HepG2 (cell line): ENCODE data around the gene ST8SIA6. TPM values are rescaled to one million over a fixed set of nuclear protein-coding genes. Genes with fewer than 3 reads are reported as not detected.

ENCODE experiments used
- ATAC-seq: fragments of 200-7000 bp; cut with Tn5 transposase; 3 replicates; pipeline ENCODE4 v1.9.1; 2020; ENCODE audit warnings: mild to moderate bottlenecking, moderate library complexity
- BruUV-seq: library from RNA; stranded (reverse); fragments of 400-500 nt; replicated peaks from 2 replicates; lab custom pipeline; 2021; lab: Mats Ljungman, UMichigan
- CTCF ChIA-PET: fragments of 300-600 bp; formaldehyde crosslinking; extraction: SDS; loops from one replicate; lab custom pipeline; 2021; ENCODE audit warnings: low total read pairs, inconsistent platforms, low intra/inter-chr PET ratio; lab: Yijun Ruan, JAX
- POLR2A ChIA-PET: fragments of 350-600 bp; sonication (Branson Sonifier 250); formaldehyde crosslinking; loops from one replicate; lab custom pipeline; 2020; ENCODE audit warnings: antibody characterized with exemption, inconsistent platforms; lab: Yijun Ruan, JAX
- DNase-seq: peaks from one replicate; pipeline ENCODE4 v3.0.0-alpha.2; 2015; ENCODE audit warnings: low spot score
- FAIRE-seq: peaks from 3 replicates; lab custom pipeline; 2011; peaks lifted over from hg19 to GRCh38; lab: Jason Lieb, UNC
- H2AFZ ChIP-seq: one replicate; pipeline ENCODE4 v1.6.1; 2011; ENCODE audit warnings: low read length, inconsistent platforms
- H3K27ac ChIP-seq: fragments of 300-600 bp; 3 replicates; pipeline ENCODE4 v1.8.0; 2011; ENCODE audit warnings: mixed run types, mild to moderate bottlenecking, mixed read lengths, low read length, inconsistent platforms; ENCODE audit not compliant: insufficient read depth; ENCODE audit errors: extremely low read length
- H3K27me3 ChIP-seq, 2 experiments: fragments of 200-600 bp in 1 of 2; 2 replicates in 1 of 2; 3 replicates in 1 of 2; pipeline versions ENCODE4 v1.6.0 to v1.8.0; 2011; ENCODE audit warnings: low read length in 2 of 2, mild to moderate bottlenecking in 2 of 2, moderate library complexity in 2 of 2, inconsistent platforms in 1 of 2; ENCODE audit not compliant: insufficient read depth in 2 of 2, control insufficient read depth in 1 of 2
- H3K36me3 ChIP-seq, 2 experiments: fragments of 200-600 bp in 1 of 2; replicated peaks in 1 of 2; 2 replicates in 1 of 2; 3 replicates in 1 of 2; pipeline versions ENCODE4 v1.5.1 to v1.8.0; 2011; ENCODE audit warnings: low read length in 2 of 2, inconsistent platforms in 1 of 2; ENCODE audit not compliant: insufficient read depth in 2 of 2, control insufficient read depth in 1 of 2
- H3K4me1 ChIP-seq: 2 replicates; pipeline ENCODE4 v1.5.1; 2012; ENCODE audit warnings: low read length, inconsistent platforms; ENCODE audit not compliant: insufficient read depth
- H3K4me2 ChIP-seq: 2 replicates; pipeline ENCODE4 v1.6.0; 2011; ENCODE audit warnings: low read depth, low read length, inconsistent platforms
- H3K4me3 ChIP-seq, 3 experiments: fragments of 200-600 bp in 1 of 3; sonication (generic), shearing (Covaris generic) in 1 of 3; replicated peaks in 1 of 3; 2 replicates each; pipeline ENCODE4 v1.5.1; 2011 to 2016; ENCODE audit warnings: low read length in 3 of 3, inconsistent platforms in 2 of 3, low read depth in 2 of 3, mild to moderate bottlenecking in 2 of 3, control low read depth in 1 of 3, mixed read lengths in 1 of 3; ENCODE audit not compliant: insufficient read depth in 1 of 3
- H3K79me2 ChIP-seq: one replicate; pipeline ENCODE4 v1.6.1; 2011; ENCODE audit warnings: low read length, inconsistent platforms; ENCODE audit not compliant: insufficient read depth
- H3K9ac ChIP-seq: 2 replicates; pipeline ENCODE4 v1.6.0; 2011; ENCODE audit warnings: mild to moderate bottlenecking, low read depth, low read length, inconsistent platforms; ENCODE audit not compliant: insufficient read depth
- H3K9me3 ChIP-seq: 2 replicates; pipeline ENCODE4 v1.5.1; 2012; ENCODE audit warnings: mild to moderate bottlenecking, low read length
- H4K20me1 ChIP-seq: 2 replicates; pipeline ENCODE4 v1.6.0; 2011; ENCODE audit warnings: inconsistent platforms, mild to moderate bottlenecking, low read length, moderate library complexity; ENCODE audit not compliant: insufficient read depth
- BATF2 ChIP-seq: sonication (generic); formaldehyde crosslinking; IDR thresholded peaks from 2 replicates; pipeline ENCODE4 v1.8.0; 2022; ENCODE audit warnings: mild to moderate bottlenecking, missing genetic modification reagents, moderate library complexity
- BCL3 ChIP-seq: sonication (generic); formaldehyde crosslinking; IDR thresholded peaks from 2 replicates; pipeline ENCODE4 v1.5.1; 2020; ENCODE audit warnings: mild to moderate bottlenecking, missing genetic modification reagents, moderate library complexity
- CBFB ChIP-seq: sonication (generic); formaldehyde crosslinking; IDR thresholded peaks from 2 replicates; pipeline ENCODE4 v1.4.0; 2020; ENCODE audit warnings: missing genetic modification reagents
- CHD4 ChIP-seq: fragments of 200-600 bp; sonication (generic); IDR thresholded peaks from 2 replicates; pipeline ENCODE4 v1.7.0; 2017; ENCODE audit warnings: mild to moderate bottlenecking, low read length, borderline replicate concordance
- HES4 ChIP-seq: sonication (generic); formaldehyde crosslinking; IDR thresholded peaks from 2 replicates; pipeline ENCODE4 v1.9.0; 2021; ENCODE audit warnings: mild to moderate bottlenecking, missing genetic modification reagents, borderline replicate concordance
- KLF11 ChIP-seq: IDR thresholded peaks from 2 replicates; pipeline ENCODE4 v1.6.1; 2016; ENCODE audit warnings: missing compliant biosample characterization
- NFE2L2 ChIP-seq: fragments of 150-350 bp; IDR thresholded peaks from 2 replicates; pipeline ENCODE4 v1.6.1; 2014; ENCODE audit warnings: low read length
- PITX1 ChIP-seq: sonication (generic); formaldehyde crosslinking; IDR thresholded peaks from 2 replicates; pipeline ENCODE4 v1.5.1; 2020; ENCODE audit warnings: mild to moderate bottlenecking, missing genetic modification reagents
- SRSF4 ChIP-seq: fragments of 200-400 bp; formaldehyde crosslinking; IDR thresholded peaks from one replicate; pipeline ENCODE4 v1.6.1; 2018; ENCODE audit warnings: mild to moderate bottlenecking, low read depth, low read length, moderate library complexity; ENCODE audit not compliant: poor library complexity, severe bottlenecking
- ZFX ChIP-seq: sonication (generic); formaldehyde crosslinking; IDR thresholded peaks from 2 replicates; pipeline ENCODE4 v1.4.0; 2020; ENCODE audit warnings: mild to moderate bottlenecking, low read depth, missing genetic modification reagents, moderate library complexity
- ZNF20 ChIP-seq: sonication (generic); formaldehyde crosslinking; IDR thresholded peaks from 2 replicates; pipeline ENCODE4 v1.4.0; 2020; ENCODE audit warnings: mild to moderate bottlenecking, moderate library complexity, missing genetic modification reagents
- ZNF317 ChIP-seq: sonication (generic); formaldehyde crosslinking; IDR thresholded peaks from 2 replicates; pipeline ENCODE4 v1.5.0; 2020; ENCODE audit warnings: mild to moderate bottlenecking, missing genetic modification reagents
- ZNF496 ChIP-seq: sonication (generic); formaldehyde crosslinking; IDR thresholded peaks from 2 replicates; pipeline ENCODE4 v1.8.1; 2023; ENCODE audit warnings: mild to moderate bottlenecking, moderate library complexity, missing genetic modification reagents; ENCODE audit not compliant: insufficient replicate concordance
- ZNF709 ChIP-seq: sonication (generic); formaldehyde crosslinking; IDR thresholded peaks from 2 replicates; pipeline ENCODE4 v1.5.0; 2020; ENCODE audit warnings: mild to moderate bottlenecking, missing genetic modification reagents
- ZNF777 ChIP-seq: sonication (generic); formaldehyde crosslinking; IDR thresholded peaks from 2 replicates; pipeline ENCODE4 v1.4.0; 2020; ENCODE audit warnings: missing genetic modification reagents
- ZNF781 ChIP-seq: sonication (generic); formaldehyde crosslinking; IDR thresholded peaks from 2 replicates; pipeline ENCODE4 v1.5.1; 2020; ENCODE audit warnings: borderline replicate concordance, mild to moderate bottlenecking, missing genetic modification reagents; ENCODE audit errors: not compliant biosample characterization
- WGBS: methylation state at CpG from one replicate; pipeline ENCODE4 v1.1.6; 2017; ENCODE audit warnings: low lambda C conversion rate; 5-methylcytosine and 5-hydroxymethylcytosine counted together
- in situ Hi-C: cut with HindIII; loops from 2 replicates; pipeline ENCODE4 v1.10.0; 2017; ENCODE audit warnings: low pct_unique_long_range_greater_than_20kb; ENCODE audit not compliant: extremely low pct_ligation_motif_present
- intact Hi-C: fragments of 100-400 bp; cut with micrococcal nuclease; formaldehyde crosslinking; loops from one replicate; pipeline ENCODE4 v1.10.0; 2022; ENCODE audit not compliant: unreplicated experiment
- polyA plus RNA-seq, 8 experiments: library from polyadenylated mRNA; depleted of rRNA in 3 of 8; stranded (reverse) in 7 of 8; unstranded in 1 of 8; fragments of >200 nt; fragmentation: Illumina TruSeq in 4 of 8; extraction: Trizol in 4 of 8; gene quantifications; 2 replicates each; pipeline versions ENCODE4 v1.2.1 to v1.2.3, GENCODE V29; 2011 to 2016; ENCODE audit warnings: low read depth in 4 of 8, missing spikeins in 1 of 8, mixed read lengths in 1 of 8; ENCODE audit not compliant: insufficient read depth in 1 of 8
- total RNA-seq, 5 experiments: library from RNA; depleted of rRNA; stranded (reverse); fragments of >200 nt; fragmentation: Illumina TruSeq; extraction: Trizol; gene quantifications; 2 replicates each; pipeline ENCODE4 v1.2.3, GENCODE V29; 2016; ENCODE audit warnings: low read depth in 1 of 5

Gene ST8SIA6
- total and polyA plus RNA-seq, 2 of the 13 experiments (the other 11 are each of a cell fraction or from before 2014, with no cell fraction given) = not detected

- CTCF ChIA-PET = no interaction called here
- Histone ChIP-seq H3K27ac (no peak overlapping the region), H3K36me3 (no peaks in the 10 kb centered on the region), H3K9me3 (no peaks in the 10 kb centered on the region), H3K9ac (no peak overlapping the region), H3K4me1 (no peaks in the 10 kb centered on the region), H2AFZ (no peak overlapping the region), H3K4me3 (no peak overlapping the region)
- intact Hi-C loops = no loop called here
- ATAC-seq = no peak
- in situ Hi-C loops = no loop called here
- no peak for FAIRE-seq
- TF ChIP-seq ZNF496 (CRISPR knock-in tag) = no peak
- no peak for TF ChIP-seq KLF11 (CRISPR knock-in tag)
- TF ChIP-seq, all 625 proteins: peak for 0
- H3K27me3 ChIP-seq = no peaks in the 10 kb centered on the region; a peak in 1 of 5 replicates
- POLR2A ChIA-PET = no interaction called here
- H3K4me2 ChIP-seq = no peak overlapping the region
- H3K79me2 ChIP-seq = no peaks in the 10 kb centered on the region
- no peaks in the 10 kb centered on the region for H4K20me1 ChIP-seq
- 7% methylated on average over 8 of the region's 8 CpGs for WGBS
- BruUV-seq = no TSS peak
- no peak for DNase-seq
Observed at GRCh38 chr10:17416442-17417211, 37.8 kb downstream of the ST8SIA6 start.

GRCh38 chr10:17415046-17415658 lies 39.2 kb downstream of the ST8SIA6 start:
- Histone ChIP-seq H3K36me3 (no peaks in the 10 kb centered on the region), H3K4me2 (no peak overlapping the region), H3K9me3 (no peaks in the 10 kb centered on the region), H3K27ac (no peak overlapping the region), H3K4me1 (no peaks in the 10 kb centered on the region), H3K4me3 (no peak overlapping the region), H3K9ac (no peak overlapping the region), H4K20me1 (no peaks in the 10 kb centered on the region), H2AFZ (no peak overlapping the region), H3K27me3 (no peaks in the 10 kb centered on the region), H3K79me2 (no peaks in the 10 kb centered on the region)
- 25% methylated on average over 3 of the region's 3 CpGs for WGBS
- DNase-seq = no peak
- intact Hi-C loops (no loop called here), in situ Hi-C loops (no loop called here)
- ChIA-PET POLR2A (no interaction called here), CTCF (no interaction called here)
- no TSS peak for BruUV-seq
- FAIRE-seq = no peak
- no peak for ATAC-seq
- TF ChIP-seq ZNF709 (CRISPR knock-in tag) (no peak), CHD4 (no peak), CBFB (CRISPR knock-in tag) (no peak), BCL3 (CRISPR knock-in tag) (no peak), ZNF496 (CRISPR knock-in tag) (no peak), HES4 (no peak), ZNF781 (no peak), ZNF317 (CRISPR knock-in tag) (no peak), PITX1 (CRISPR knock-in tag) (no peak), BATF2 (CRISPR knock-in tag) (no peak), NFE2L2 (no peak), ZNF20 (CRISPR knock-in tag) (no peak), ZNF777 (no peak), SRSF4 (no peak), ZFX (CRISPR knock-in tag) (no peak)
